Keratinocyte (primary cell): ENCODE measurements around the gene CDH13.

Source experiments
- EZH2 ChIP-seq: IDR thresholded peaks from one replicate; pipeline ENCODE4 v1.6.1; 2012; ENCODE audit warnings: inconsistent platforms, mild to moderate bottlenecking, low read length, moderate library complexity
- TF ChIP-seq, protein P1 (sequence below), 3 experiments: IDR thresholded peaks in 1 of 3; conservative IDR thresholded peaks in 1 of 3; optimal IDR thresholded peaks in 1 of 3; 2 replicates in 2 of 3; 3 replicates in 1 of 3; pipeline versions ENCODE3 to v1.5.1; 2011; ENCODE audit warnings: low read length in 3 of 3, mild to moderate bottlenecking in 3 of 3, moderate library complexity in 2 of 3, control low read depth in 1 of 3, inconsistent platforms in 1 of 3; ENCODE audit not compliant: insufficient read depth in 2 of 3; ENCODE audit errors: extremely low read depth in 1 of 3

DNA sequence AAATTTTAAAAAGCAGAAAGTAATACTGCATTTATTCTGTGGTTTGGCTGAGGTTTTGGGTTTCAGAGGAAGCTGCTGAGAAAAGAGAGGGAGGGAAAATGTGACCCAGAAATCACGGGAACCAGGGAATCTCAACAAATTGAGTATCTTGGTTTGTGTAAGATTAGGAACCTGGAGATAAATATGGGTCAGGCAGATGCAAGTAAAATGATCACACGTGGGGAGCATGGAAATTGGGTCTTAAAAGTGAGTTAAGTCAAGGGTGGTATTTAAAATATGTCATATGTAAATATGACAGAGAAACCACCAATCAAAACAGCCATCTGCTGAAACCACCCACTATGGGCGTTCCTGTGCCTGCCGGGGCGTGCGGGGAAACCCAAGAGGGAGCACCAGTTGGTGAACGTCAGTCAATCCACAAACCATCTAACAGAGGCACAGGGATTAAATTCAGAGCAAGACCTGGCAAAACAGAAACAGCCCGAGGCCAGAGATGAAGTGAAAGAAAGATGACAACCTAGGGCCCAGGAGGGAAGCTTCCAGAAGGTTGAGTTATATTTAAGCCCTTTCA is 33.4 kb downstream of the CDH13 start:
- TF ChIP-seq, protein P1, sequence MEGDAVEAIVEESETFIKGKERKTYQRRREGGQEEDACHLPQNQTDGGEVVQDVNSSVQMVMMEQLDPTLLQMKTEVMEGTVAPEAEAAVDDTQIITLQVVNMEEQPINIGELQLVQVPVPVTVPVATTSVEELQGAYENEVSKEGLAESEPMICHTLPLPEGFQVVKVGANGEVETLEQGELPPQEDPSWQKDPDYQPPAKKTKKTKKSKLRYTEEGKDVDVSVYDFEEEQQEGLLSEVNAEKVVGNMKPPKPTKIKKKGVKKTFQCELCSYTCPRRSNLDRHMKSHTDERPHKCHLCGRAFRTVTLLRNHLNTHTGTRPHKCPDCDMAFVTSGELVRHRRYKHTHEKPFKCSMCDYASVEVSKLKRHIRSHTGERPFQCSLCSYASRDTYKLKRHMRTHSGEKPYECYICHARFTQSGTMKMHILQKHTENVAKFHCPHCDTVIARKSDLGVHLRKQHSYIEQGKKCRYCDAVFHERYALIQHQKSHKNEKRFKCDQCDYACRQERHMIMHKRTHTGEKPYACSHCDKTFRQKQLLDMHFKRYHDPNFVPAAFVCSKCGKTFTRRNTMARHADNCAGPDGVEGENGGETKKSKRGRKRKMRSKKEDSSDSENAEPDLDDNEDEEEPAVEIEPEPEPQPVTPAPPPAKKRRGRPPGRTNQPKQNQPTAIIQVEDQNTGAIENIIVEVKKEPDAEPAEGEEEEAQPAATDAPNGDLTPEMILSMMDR (optimal IDR thresholded peaks at IDR 0.05 in 1 of 3, IDR thresholded peaks at IDR 0.05 in 1 of 3, conservative IDR thresholded peaks at IDR 0.05 in 1 of 3; ENCODE audit: extremely low read depth in 1 of 3, insufficient read depth in 2 of 3, low read length in 3 of 3), result no peak
- no peak for TF ChIP-seq EZH2
